PC-3 (cell line): ENCODE results near the gene EFCAB12. TPM values are rescaled to one million over a fixed set of nuclear protein-coding genes. Genes with fewer than 3 reads are reported as not detected.

Source experiments
- ATAC-seq: fragments of 200-7000 bp; cut with Tn5 transposase; 2 replicates; pipeline ENCODE4 v1.9.1; 2020; ENCODE audit warnings: mild to moderate bottlenecking, moderate library complexity
- BruUV-seq: library from RNA; stranded (reverse); fragments of 400-500 nt; replicated peaks from 2 replicates; lab custom pipeline; 2021; lab: Mats Ljungman, UMichigan
- CTCF ChIA-PET: fragments of 300-600 bp; sonication (Branson Sonifier 250); formaldehyde crosslinking; loops from one replicate; lab custom pipeline; 2022; ENCODE audit warnings: antibody characterized with exemption; lab: Charles Lee
- POLR2A ChIA-PET: fragments of 300-600 bp; sonication (Branson Sonifier 250); formaldehyde crosslinking; loops from one replicate; lab custom pipeline; 2022; ENCODE audit warnings: antibody characterized with exemption; ENCODE audit not compliant: unreplicated experiment; lab: Charles Lee
- DNase-seq: peaks from one replicate; pipeline ENCODE4 v3.0.0-alpha.2; 2015
- H2AFZ ChIP-seq: fragments of 300-600 bp; sonication (generic); 2 replicates; pipeline ENCODE4 v1.6.0; 2016; ENCODE audit warnings: antibody characterized with exemption, low read length
- H3F3A ChIP-seq: fragments of 300-600 bp; sonication (generic); one replicate; pipeline ENCODE4 v1.6.0; 2017; ENCODE audit warnings: antibody characterized with exemption, low read length, control low read depth, mild to moderate bottlenecking; ENCODE audit not compliant: unreplicated experiment
- H3K27ac ChIP-seq: fragments of 300-600 bp; sonication (generic); 2 replicates; pipeline ENCODE4 v1.5.1; 2016; ENCODE audit warnings: mild to moderate bottlenecking, low read length
- H3K27me3 ChIP-seq: fragments of 300-600 bp; sonication (generic); 2 replicates; pipeline ENCODE4 v1.6.1; 2016; ENCODE audit warnings: low read length, mixed read lengths
- H3K36me3 ChIP-seq: fragments of 300-600 bp; sonication (generic); 2 replicates; pipeline ENCODE4 v1.6.1; 2016; ENCODE audit warnings: low read depth, mixed run types, low read length, mixed read lengths
- H3K4me1 ChIP-seq: fragments of 300-600 bp; sonication (generic); 2 replicates; pipeline ENCODE4 v1.5.1; 2016; ENCODE audit warnings: low read length; ENCODE audit not compliant: insufficient read depth
- H3K4me2 ChIP-seq: fragments of 300-600 bp; sonication (generic); 2 replicates; pipeline ENCODE4 v1.6.0; 2016; ENCODE audit warnings: low read length
- H3K4me3 ChIP-seq: fragments of 300-600 bp; sonication (generic); 2 replicates; pipeline ENCODE4 v1.5.1; 2016; ENCODE audit warnings: mild to moderate bottlenecking, low read length, mixed read lengths
- H3K79me2 ChIP-seq: fragments of 300-600 bp; sonication (generic); 2 replicates; pipeline ENCODE4 v1.6.1; 2017; ENCODE audit warnings: low read length, mixed read lengths
- H3K9ac ChIP-seq: fragments of 300-600 bp; sonication (generic); 2 replicates; pipeline ENCODE4 v1.6.0; 2016; ENCODE audit warnings: mild to moderate bottlenecking, low read length
- H3K9me2 ChIP-seq: fragments of 300-600 bp; sonication (generic); replicated peaks from 2 replicates; pipeline ENCODE4 v1.6.1; 2016; ENCODE audit warnings: mixed run types, low read length, mixed read lengths
- H3K9me3 ChIP-seq: fragments of 300-600 bp; sonication (generic); 2 replicates; pipeline ENCODE4 v1.6.1; 2016; ENCODE audit warnings: low read length, mixed read lengths
- H4K20me1 ChIP-seq: fragments of 300-600 bp; sonication (generic); 2 replicates; pipeline ENCODE4 v1.6.1; 2016; ENCODE audit warnings: low read length, mixed read lengths
- CTCF ChIP-seq: fragments of 300-600 bp; sonication (generic); conservative IDR thresholded peaks from 2 replicates; pipeline ENCODE4 v1.5.1; 2017; ENCODE audit warnings: antibody characterized with exemption, low read depth, mild to moderate bottlenecking, low read length
- EZH2 ChIP-seq: fragments of 300-600 bp; sonication (generic); IDR thresholded peaks from one replicate; pipeline ENCODE4 v1.6.1; 2017; ENCODE audit warnings: antibody characterized with exemption, mild to moderate bottlenecking, low read length; ENCODE audit not compliant: unreplicated experiment
- EZH2phosphoT487 ChIP-seq: fragments of 300-600 bp; sonication (generic); IDR thresholded peaks from 2 replicates; pipeline ENCODE4 v1.6.1; 2018; ENCODE audit warnings: mild to moderate bottlenecking, antibody characterized with exemption, low read length, borderline replicate concordance
- intact Hi-C: fragments of 100-400 bp; cut with micrococcal nuclease; formaldehyde crosslinking; loops from 2 replicates; pipeline ENCODE4 v1.9.0; 2023
- total RNA-seq: library from RNA; depleted of rRNA; stranded (reverse); fragments of >200 nt; gene quantifications from 2 replicates; pipeline ENCODE4 v1.2.3, GENCODE V29; 2014

Gene EFCAB12
- total RNA-seq, 1 experiment from 2014 or later: 0.04 TPM

- Histone ChIP-seq H3K27me3 (no peaks in the 10 kb centered on the region), H3K36me3 (no peaks in the 10 kb centered on the region), H2AFZ (no peak overlapping the region), H3K79me2 (no peaks in the 10 kb centered on the region), H3F3A (no peaks in the 10 kb centered on the region), H3K9me2 (no peaks in the 10 kb centered on the region), H4K20me1 (no peaks in the 10 kb centered on the region), H3K27ac (no peak overlapping the region), H3K4me2 (no peak overlapping the region), H3K4me1 (no peaks in the 10 kb centered on the region), H3K4me3 (no peak overlapping the region), H3K9ac (no peak overlapping the region), H3K9me3 (no peaks in the 10 kb centered on the region)
- POLR2A ChIA-PET: no interaction called here
- CTCF ChIA-PET: no interaction called here
- no TSS peak for BruUV-seq
- ATAC-seq (no peak), DNase-seq (no peak)
- TF ChIP-seq EZH2phosphoT487 (no peak), CTCF (no peak), EZH2 (no peak)
- intact Hi-C loops: no loop called here
Observed at GRCh38 chr3:129377615-129378014, 50.8 kb downstream of the EFCAB12 start.

- H3K4me3 ChIP-seq: no peak overlapping the region
- no peaks in the 10 kb centered on the region for H3F3A ChIP-seq
- no peaks in the 10 kb centered on the region for H3K36me3 ChIP-seq
- no peak for DNase-seq
- intact Hi-C loops: no loop called here
- H2AFZ ChIP-seq: no peak overlapping the region
- no peaks in the 10 kb centered on the region for H3K9me3 ChIP-seq
- H3K27ac ChIP-seq: no peak overlapping the region
- TF ChIP-seq EZH2: no peak
- no peak for TF ChIP-seq CTCF
- no peak for TF ChIP-seq EZH2phosphoT487
- H3K9ac ChIP-seq: no peak overlapping the region
- ATAC-seq: no peak
- H3K9me2 ChIP-seq: no peaks in the 10 kb centered on the region
- BruUV-seq: no TSS peak
- no peaks in the 10 kb centered on the region for H3K27me3 ChIP-seq
- no peaks in the 10 kb centered on the region for H4K20me1 ChIP-seq
- H3K79me2 ChIP-seq: no peaks in the 10 kb centered on the region
- H3K4me1 ChIP-seq: no peaks in the 10 kb centered on the region
- POLR2A ChIA-PET: no interaction called here
- H3K4me2 ChIP-seq: no peak overlapping the region
- CTCF ChIA-PET: no interaction called here
Observed at GRCh38 chr3:129375099-129375498, 53.3 kb downstream of the EFCAB12 start.

- CTCF ChIA-PET: no interaction called here
- H3K9me3 ChIP-seq: no peaks in the 10 kb centered on the region
- BruUV-seq: no TSS peak
- no peaks in the 10 kb centered on the region for H3K9me2 ChIP-seq
- ATAC-seq (no peak), DNase-seq (no peak)
- H3K4me3 ChIP-seq: no peak overlapping the region
- POLR2A ChIA-PET: no interaction called here
- H3K4me2 ChIP-seq: no peak overlapping the region
- H3K4me1 ChIP-seq: no peaks in the 10 kb centered on the region
- no peak overlapping the region for H3K9ac ChIP-seq
- no peak overlapping the region for H3K27ac ChIP-seq
- H4K20me1 ChIP-seq: no peaks in the 10 kb centered on the region
- TF ChIP-seq EZH2 (no peak), EZH2phosphoT487 (no peak), CTCF (no peak)
- no peaks in the 10 kb centered on the region for H3K79me2 ChIP-seq
- intact Hi-C loops: no loop called here
- H3K27me3 ChIP-seq: no peaks in the 10 kb centered on the region
- no peaks in the 10 kb centered on the region for H3F3A ChIP-seq
- no peaks in the 10 kb centered on the region for H3K36me3 ChIP-seq
- H2AFZ ChIP-seq: no peak overlapping the region
Observed at GRCh38 chr3:129371041-129371826, 57.2 kb downstream of the EFCAB12 start.
